Measurements from ENCODE around the gene RAB40C.

RAB40C gene

DNA sequence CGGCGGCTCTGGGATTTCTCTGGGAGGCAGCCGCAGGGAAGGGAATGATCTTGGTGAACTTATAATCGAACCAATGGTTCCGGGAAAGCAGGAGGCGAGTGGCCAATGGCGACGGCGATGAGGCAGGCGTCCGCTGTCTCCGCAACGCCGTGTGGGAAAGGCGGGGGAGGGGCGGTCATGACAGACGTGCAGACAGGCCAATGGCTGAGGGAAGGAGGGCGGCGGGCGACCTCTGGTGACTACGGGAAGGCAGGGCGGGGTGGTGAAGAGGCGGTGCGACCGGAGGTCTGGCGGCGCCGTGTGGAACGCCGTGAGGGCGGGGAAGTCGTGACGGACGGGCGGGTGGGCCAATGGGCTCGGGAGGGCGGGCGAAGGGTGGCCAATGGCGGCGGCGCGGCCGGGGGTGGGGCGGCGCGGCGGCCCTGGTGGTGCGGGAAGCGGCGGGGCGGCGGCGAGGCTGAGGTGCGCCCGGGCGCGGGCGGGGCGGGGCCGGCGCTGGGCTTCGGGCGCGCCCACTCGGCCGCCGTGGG lies at the start of gene RAB40C:
Gene RAB40C, plus strand, starts transcription at position 409 of the 530 bp plus-strand sequence. CDS start 226 bp downstream, outside the sequence.
- DNase-seq (ENCODE audit: low read depth in 2 of 2) = peak; percentile 97 to 98

DNA sequence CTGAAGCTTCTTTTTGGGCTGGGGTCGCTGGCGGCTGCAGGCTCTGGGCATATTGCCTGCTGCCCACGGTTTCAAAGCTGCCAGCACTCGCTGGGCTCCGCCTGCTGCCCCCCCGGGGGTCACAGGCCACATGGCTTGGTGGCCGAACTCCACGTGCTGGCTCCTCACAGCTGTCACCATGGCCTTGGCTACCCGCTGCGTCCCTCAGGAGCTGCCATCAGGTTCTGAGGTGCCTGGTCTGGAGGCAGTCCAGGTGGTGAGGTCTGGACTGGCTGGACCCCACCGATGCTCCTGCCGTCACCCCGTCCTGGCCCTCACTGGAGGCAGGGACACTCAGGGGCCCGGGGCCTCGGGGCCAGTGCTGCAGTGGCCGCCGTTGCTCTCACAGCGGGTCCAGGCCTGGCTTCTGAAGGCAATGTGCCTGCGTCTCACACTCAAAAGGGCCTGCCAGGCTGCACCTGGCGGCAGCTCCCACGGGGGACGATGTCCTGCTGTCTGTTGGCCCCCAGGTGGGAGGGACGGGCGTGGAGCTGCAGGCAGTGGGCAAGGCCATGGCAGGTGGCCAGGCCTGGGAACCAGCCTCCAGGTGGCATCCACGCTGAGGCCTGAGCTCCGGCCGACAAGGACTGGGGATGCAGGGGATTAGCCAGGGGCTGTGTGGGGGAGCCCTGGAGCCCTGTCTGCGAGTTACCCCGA lies 49.1 kb upstream of the RAB40C start:
- DNase-seq (ENCODE audit: low read depth in 2 of 2) = no peak

DNA sequence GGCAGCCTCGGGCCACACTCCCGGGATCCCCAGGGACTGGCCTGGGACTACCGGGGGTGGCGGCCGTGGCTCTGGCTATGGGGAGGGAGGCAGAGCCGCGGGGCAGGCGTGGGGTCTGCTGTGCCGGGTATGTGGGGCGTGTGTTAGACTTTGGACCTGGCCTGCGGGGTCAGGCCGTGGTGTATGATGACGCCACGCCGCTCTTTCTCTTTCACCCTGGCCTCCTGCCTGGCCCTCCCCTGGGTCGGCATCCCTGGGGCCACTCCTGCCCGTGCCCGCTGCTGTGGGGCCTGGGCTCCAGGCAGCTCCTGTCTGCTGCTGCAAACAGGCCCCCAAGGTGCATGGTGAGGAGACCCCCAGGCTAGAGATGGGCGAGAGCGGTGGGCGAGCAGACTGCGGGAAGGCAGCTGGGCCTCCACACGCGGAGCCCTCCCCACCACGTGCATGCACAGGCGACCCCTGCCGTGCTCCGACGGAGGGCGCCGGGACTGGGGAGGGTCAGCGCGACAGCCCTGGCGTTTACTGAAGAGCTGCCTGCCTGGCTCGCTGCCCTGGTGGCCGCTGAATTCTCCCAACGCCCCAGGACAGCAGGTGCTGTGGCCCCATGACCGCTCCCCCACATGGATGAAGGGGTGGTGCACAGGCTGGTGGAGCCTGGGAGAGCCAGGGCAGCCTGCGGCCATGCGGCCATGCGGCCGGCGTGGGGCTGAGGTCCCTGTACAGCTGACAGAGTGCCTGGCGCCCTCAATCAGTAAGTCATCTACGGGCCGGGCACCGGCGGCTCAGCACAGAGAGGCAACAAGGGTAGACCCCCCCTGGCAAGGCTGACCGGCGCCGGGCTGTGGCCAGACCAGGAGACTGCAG lies 46.3 kb upstream of the RAB40C start:
- no peak for DNase-seq (ENCODE audit: low read depth in 2 of 2)

GRCh38 chr16:544517-544916 lies 45.3 kb upstream of the RAB40C start:
- DNase-seq (ENCODE audit: low read depth in 2 of 2) = no peak

GRCh38 chr16:546909-547770 lies 42.7 kb upstream of the RAB40C start:
- peak in 1 of 2 donors; percentile 32 for DNase-seq (ENCODE audit: low read depth in 2 of 2)

DNA sequence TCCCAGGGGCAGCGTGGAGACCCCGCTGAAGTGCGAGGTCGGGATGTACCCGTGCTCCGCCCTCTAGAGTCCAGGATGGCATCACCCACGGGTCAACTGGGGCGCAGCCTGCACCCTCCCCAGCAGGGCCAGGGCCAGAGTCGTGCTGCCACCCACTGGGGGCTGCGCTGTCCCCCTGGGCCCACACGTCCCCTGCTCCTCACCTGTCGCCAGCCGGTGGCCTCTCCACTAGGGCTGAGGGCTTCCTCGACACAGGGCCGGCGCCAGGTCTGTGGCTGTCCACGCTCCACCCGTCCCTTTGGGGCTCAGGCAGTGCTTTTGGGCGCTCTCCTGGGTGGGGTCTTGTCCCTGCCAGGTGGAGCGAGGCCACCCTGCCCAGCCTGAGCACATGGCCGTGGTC lies 41.3 kb upstream of the RAB40C start:
- no peak for DNase-seq (ENCODE audit: low read depth in 2 of 2)

- DNase-seq (ENCODE audit: low read depth in 2 of 2) = no peak
Observed at GRCh38 chr16:549544-550263, 40.2 kb upstream of the RAB40C start.

- DNase-seq (ENCODE audit: low read depth in 2 of 2) = no peak
Observed at GRCh38 chr16:551210-551609, 38.7 kb upstream of the RAB40C start.

- DNase-seq (ENCODE audit: low read depth in 2 of 2) = no peak
Observed at GRCh38 chr16:552171-552570, 37.7 kb upstream of the RAB40C start.

DNA sequence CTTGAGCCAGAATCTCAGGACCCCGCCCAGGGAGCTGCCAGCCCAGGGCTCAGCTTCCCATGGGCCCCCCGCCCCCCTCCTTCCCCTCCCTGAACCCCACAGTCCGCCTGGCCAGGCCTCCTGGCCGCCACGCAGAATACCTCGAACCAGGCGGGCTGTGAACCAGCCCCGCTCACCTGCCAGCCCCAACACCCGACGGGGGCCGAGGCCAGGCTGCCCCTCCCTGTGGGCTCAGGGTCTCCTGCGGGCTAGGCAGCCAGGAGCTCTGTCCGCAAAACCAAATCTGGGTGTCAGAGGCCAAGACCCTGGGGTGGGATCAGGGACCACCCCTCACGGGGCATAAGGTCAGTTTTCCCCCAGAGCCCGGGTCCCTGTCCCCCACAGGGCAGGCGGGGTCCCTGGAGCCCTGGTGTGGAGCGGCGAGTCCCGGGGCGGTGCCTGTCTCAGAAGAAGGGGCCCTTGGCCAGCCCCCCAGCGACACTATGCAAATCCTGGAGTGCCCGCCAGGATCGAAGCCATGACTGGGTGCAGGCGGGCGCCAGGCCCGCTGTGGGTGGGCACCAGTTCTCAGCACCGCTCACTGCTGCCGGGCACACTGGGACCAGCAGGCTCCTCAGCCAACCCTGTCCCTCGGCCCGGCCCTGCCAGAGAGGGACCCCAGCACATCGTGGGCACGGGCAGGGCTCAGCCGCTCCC lies 36.1 kb upstream of the RAB40C start:
- no peak for DNase-seq (ENCODE audit: low read depth in 2 of 2)

GRCh38 chr16:554297-554621 lies 35.6 kb upstream of the RAB40C start:
- DNase-seq (ENCODE audit: low read depth in 2 of 2) = no peak

- no peak for DNase-seq (ENCODE audit: low read depth in 2 of 2)
Observed at GRCh38 chr16:554640-555365, 35.1 kb upstream of the RAB40C start.

DNA sequence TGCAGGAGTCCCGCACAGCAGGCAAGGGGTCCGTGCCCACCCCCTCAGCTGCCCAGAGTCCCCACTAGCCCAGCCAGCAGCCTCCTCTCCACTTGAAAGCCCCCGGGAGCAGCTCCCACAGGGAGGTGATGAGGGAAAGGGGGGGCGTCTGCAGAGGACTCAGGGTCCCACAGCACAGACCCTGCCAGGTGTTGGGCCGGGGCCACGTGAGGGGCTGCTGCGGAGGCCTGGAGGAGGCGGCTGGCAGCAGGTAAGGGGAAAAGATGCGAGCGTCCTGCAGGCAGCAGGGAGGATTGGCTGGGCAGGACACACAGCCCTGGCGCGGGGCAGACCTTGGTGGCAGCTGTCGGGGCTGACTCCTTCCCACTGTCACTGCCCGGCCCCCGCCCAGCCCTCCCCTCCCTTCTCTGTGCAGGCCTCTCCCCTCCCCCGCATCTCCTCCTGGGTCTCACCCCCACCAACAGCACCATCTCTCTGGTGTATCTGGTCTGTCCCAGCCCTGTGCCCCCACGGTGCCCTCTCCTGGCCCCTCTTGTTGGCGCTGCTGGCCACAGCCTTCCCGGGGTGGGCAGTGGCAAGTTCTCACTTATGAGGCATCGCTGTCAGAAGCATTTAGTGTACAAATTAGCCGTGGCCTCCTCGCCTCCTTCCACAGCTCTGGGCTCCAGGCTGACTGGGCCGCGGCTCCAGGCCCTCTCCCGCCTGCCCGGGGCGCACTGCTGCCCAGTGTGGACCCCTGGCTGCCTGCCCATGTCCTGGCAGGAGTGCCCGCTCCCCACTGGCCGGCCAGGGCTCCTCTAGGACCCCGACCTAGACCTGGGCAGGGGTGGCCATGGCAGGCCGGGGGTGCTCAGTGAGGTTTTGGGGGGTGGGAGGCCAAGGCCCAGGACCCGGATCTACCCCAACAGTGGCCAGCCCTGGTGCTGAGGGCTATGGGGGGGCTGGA lies 34.1 kb upstream of the RAB40C start:
- DNase-seq (ENCODE audit: low read depth in 2 of 2) = no peak

- no peak for DNase-seq (ENCODE audit: low read depth in 2 of 2)
Observed at GRCh38 chr16:556474-557173, 33.2 kb upstream of the RAB40C start.

DNA sequence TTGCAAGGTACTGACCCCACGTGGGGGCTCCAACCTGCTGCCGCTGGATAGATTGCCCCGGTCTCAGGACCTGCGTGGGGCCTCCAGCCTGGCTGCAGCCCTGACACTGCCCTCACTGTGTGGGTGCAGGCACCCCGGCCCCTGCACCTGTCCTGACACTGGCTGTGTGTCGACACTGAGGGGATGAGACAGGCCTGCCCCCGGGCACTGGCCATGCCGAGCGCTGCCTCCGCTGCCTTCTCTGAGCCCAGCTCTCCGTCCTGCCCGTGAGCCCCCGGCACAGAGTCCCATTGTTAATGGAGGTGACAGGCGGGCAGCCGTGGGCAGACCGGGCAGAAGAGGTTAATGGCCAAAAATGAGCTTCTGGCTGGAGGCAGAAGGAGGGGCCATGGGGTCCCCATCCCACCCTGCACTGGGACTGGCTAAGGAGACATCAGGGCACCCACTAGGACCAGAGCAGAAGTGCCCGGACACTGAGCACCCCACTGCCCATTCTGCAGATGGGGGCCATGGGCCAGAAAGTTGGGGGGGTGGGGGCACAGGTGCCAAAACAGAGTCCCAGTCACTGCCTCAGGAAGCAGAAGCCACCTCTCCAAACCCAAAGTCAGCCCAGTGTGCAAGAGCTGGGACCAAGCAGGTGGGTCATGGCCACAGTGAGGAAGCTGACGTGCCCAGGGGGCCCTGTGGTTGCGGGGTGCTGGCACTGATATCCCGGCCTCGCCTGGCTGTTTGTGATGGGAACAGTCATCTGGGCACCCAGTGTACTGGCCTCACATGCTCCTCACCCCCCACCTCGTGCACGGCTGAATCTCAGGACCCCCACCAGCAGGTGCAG lies 32.2 kb upstream of the RAB40C start:
- no peak for DNase-seq (ENCODE audit: low read depth in 2 of 2)

DNA sequence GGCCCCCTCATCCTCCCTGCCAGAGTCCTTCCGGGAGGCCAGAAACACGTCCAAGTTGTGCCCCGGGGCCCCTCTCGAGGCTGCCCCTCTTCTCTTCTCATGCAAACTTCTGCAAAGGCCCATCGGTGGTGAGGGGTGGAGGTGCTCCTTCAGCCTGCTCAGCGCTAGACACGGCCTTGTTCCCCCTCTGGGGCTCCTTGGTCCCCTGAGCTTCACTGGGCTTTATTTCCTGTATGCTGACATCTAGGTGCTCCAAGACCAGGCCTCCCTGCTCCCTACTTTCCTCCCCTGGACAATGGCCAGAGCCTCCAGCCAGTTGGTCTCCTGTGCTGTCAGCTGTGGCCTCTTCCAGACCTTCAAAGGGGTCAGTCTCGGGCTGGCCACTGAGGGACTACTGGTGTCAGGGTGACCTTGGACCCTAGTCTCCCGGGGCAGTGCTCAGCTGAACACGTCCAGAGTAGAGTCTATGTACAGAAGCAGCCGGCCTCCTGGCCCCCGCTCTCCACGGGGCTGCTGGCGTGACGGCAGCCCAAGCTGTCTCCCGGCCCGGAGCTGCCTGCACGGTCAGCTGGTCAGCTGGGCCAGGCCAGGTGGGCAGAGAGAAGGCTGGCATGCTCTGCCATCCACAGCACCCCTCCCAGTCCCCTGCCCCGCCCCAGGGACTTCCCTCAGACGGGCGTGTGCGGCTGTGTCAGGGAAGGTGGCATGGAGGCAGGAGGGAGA lies 31.4 kb upstream of the RAB40C start:
- DNase-seq (ENCODE audit: low read depth in 2 of 2) = no peak

GRCh38 chr16:559021-559380 lies 30.9 kb upstream of the RAB40C start:
- no peak for DNase-seq (ENCODE audit: low read depth in 2 of 2)
